ENCODE measurements around the gene SLC25A13.

SLC25A13 gene

DNA sequence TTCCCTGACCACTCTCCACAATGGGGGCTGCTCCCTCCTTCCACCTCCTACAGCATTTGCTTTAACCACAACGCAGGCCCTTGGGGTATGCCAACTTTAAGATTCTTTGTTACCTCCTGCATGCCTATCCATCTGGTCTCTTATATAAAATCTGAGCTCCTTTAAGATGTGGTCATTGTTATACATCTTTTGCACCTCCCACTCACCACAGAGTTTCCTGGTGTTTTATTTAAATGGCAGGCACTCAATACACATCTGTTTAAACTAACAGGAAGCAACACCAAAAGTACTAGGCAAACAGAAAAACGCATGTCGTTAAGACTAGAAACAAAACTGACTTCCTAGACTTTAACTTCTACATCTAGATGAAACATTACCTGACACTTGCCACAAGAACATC is 36.3 kb downstream of the SLC25A13 start:
- H3K4me3 ChIP-seq (ENCODE audit: control insufficient read depth, low read depth, low read length) = no peak overlapping the region
- DNase-seq (ENCODE audit: low read depth) = no peak
- TF ChIP-seq, protein P1, sequence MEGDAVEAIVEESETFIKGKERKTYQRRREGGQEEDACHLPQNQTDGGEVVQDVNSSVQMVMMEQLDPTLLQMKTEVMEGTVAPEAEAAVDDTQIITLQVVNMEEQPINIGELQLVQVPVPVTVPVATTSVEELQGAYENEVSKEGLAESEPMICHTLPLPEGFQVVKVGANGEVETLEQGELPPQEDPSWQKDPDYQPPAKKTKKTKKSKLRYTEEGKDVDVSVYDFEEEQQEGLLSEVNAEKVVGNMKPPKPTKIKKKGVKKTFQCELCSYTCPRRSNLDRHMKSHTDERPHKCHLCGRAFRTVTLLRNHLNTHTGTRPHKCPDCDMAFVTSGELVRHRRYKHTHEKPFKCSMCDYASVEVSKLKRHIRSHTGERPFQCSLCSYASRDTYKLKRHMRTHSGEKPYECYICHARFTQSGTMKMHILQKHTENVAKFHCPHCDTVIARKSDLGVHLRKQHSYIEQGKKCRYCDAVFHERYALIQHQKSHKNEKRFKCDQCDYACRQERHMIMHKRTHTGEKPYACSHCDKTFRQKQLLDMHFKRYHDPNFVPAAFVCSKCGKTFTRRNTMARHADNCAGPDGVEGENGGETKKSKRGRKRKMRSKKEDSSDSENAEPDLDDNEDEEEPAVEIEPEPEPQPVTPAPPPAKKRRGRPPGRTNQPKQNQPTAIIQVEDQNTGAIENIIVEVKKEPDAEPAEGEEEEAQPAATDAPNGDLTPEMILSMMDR (conservative IDR thresholded peaks at IDR 0.05; ENCODE audit: control insufficient read depth, insufficient read depth, low read depth, low read length) = no peak

DNA sequence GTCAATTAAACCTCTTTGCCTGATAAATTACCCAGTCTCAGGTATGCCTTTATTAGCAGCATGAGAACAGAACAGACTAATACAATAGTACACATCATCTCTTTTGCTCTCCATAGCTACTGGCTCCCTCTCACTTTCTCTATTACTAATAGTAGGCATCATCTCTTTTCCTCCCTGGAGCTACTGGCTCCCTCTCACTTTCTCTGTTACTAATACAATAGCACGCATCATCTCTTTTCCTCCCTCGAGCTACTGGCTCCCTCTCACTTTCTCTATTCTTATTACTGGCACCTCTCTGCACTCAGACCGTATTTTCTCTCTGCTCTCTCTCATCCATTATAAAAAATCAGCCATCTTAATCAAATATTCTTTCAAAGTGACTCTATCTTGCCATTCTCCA is 37.1 kb downstream of the SLC25A13 start:
- TF ChIP-seq, protein P1 (conservative IDR thresholded peaks at IDR 0.05; ENCODE audit: control insufficient read depth, insufficient read depth, low read depth, low read length) = no peak

DNA sequence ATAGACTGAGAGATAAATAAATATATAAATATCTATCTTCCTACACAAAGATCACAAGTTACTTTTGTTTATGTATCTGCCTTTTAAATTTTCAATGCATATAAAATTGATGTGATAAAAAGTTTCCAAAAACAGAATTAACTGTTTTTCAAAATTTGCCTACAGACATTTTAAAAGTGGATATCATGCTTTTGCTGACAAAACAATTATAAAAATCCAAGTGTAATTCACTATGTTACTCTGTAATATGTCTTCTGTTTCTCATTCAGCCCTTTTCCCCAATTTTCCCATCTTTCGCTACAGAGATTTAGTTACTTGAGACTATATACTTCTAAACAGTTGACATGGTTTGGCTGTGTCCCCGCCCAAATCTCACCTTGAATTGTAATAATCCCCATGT is 37.7 kb downstream of the SLC25A13 start:
- no peak overlapping the region for H3K4me3 ChIP-seq (ENCODE audit: control insufficient read depth, low read depth, low read length)
- TF ChIP-seq, protein P1 (conservative IDR thresholded peaks at IDR 0.05; ENCODE audit: control insufficient read depth, insufficient read depth, low read depth, low read length) = no peak
- no peak for DNase-seq (ENCODE audit: low read depth)

More for the DNA sequence above, 37.1 kb downstream of the SLC25A13 start:
- DNase-seq (ENCODE audit: low read depth) = no peak
- H3K4me3 ChIP-seq (ENCODE audit: control insufficient read depth, low read depth, low read length) = no peak overlapping the region

DNA sequence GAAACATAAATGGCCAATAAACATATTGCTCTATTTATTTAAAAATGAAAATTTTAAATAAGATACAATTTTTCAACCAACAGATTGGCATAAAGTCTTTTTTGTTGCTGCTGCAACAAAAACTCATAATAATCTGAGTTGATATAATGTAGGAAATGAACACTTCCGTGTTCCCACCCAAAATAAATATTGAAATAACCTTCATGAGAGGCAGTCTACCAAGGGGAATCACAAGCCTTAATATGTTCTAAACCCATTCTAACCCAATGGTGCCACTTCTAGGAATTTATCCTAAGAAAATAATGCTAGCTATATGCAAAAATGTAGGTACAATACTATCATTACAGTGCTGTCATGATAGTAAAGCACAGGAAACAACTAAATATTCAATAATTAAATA is 39.1 kb downstream of the SLC25A13 start:
- TF ChIP-seq, protein P1 (conservative IDR thresholded peaks at IDR 0.05; ENCODE audit: control insufficient read depth, insufficient read depth, low read depth, low read length) = no peak
- DNase-seq (ENCODE audit: low read depth) = no peak

DNA sequence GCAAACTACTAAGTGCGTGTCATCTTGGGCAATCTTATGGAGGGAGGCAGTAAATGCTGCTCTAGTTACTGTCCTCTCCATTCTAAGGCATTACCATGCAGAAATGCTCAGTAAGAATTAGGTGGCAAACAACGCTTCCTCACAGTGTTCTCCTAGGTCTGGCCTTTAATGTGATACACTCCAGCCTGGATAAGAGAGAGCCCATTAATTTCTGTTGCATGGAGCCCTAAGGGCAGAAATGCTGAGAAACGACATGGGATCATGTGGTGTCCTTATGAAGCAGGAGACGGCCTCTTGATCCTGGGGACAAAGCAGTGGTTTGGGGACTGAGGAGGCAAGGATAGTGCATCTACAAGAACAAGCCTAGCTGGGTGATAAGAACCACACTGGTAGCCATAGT is 44.0 kb downstream of the SLC25A13 start:
- TF ChIP-seq, protein P1 (conservative IDR thresholded peaks at IDR 0.05; ENCODE audit: control insufficient read depth, insufficient read depth, low read depth, low read length) = no peak
- H3K4me3 ChIP-seq (ENCODE audit: control insufficient read depth, low read depth, low read length) = no peak overlapping the region
- no peak for DNase-seq (ENCODE audit: low read depth)

More for the DNA sequence above, 39.1 kb downstream of the SLC25A13 start:
- no peak overlapping the region for H3K4me3 ChIP-seq (ENCODE audit: control insufficient read depth, low read depth, low read length)

DNA sequence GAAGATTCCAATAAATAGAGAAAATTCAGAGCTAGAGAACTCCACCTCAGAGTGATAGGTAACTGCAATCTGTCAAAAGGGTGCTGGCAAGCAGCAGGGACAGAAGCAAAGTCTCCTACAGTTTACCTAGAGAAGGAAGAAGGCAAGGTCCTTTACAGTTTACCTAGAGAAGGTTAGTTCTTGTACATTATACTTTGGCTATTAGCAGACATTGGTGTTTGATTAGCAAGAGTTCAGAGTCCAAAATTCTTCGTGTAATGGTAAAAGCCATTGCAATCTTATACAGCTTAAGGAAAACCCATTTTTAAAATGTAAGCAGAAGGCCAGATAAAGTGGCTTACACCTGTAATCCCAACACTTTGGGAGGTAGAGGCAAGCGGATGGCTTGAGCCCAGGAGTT is 45.9 kb downstream of the SLC25A13 start:
- no peak overlapping the region for H3K4me3 ChIP-seq (ENCODE audit: control insufficient read depth, low read depth, low read length)
- TF ChIP-seq, protein P1 (conservative IDR thresholded peaks at IDR 0.05; ENCODE audit: control insufficient read depth, insufficient read depth, low read depth, low read length) = no peak
- no peak for DNase-seq (ENCODE audit: low read depth)

DNA sequence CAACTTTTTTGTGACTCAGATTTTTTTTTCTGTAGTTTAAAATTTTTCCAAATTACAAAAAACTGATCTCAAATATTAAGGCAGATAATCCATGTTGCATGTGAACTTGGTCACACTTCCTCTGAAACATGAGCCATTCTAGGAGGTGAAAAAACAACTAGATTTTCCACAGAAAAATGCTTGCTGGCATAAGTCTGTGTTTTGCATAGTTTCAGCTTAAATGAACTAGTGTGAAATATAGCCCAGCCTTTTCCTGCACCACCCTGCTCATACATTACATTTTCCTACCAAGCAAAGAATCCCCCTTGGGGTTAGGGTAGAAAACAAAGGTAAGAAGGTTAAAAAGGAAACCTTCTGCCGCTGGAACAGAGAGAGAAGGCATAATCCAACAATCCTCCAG is 48.2 kb downstream of the SLC25A13 start:
- TF ChIP-seq, protein P1 (conservative IDR thresholded peaks at IDR 0.05; ENCODE audit: control insufficient read depth, insufficient read depth, low read depth, low read length) = no peak
- H3K4me3 ChIP-seq (ENCODE audit: control insufficient read depth, low read depth, low read length) = no peak overlapping the region
- no peak for DNase-seq (ENCODE audit: low read depth)

Data from fibroblast of mammary gland (primary cell).